K562 (cell line): Measurements from ENCODE around the gene FETUB. TPM values are rescaled to one million over a fixed set of nuclear protein-coding genes. Genes with fewer than 3 reads are reported as not detected.

ENCODE experiments used
- ATAC-seq: fragments of 200-7000 bp; cut with Tn5 transposase; 3 replicates; pipeline ENCODE4 v1.9.1; 2020; ENCODE audit warnings: moderate library complexity
- BruUV-seq: library from RNA; stranded (reverse); fragments of 400-500 nt; replicated peaks from 2 replicates; lab custom pipeline; 2021; lab: Mats Ljungman, UMichigan
- CTCF ChIA-PET: fragments of 300-600 bp; formaldehyde crosslinking; extraction: SDS; loops from one replicate; lab custom pipeline; 2021; ENCODE audit warnings: low intra/inter-chr PET ratio; lab: Yijun Ruan, JAX
- POLR2A ChIA-PET: fragments of 300-600, 350-650 bp; sonication (Branson Sonifier 250); formaldehyde crosslinking; extraction: SDS; loops from one replicate; lab custom pipeline; 2021; ENCODE audit warnings: antibody characterized with exemption, inconsistent platforms; lab: Yijun Ruan, JAX
- DNase-seq, 4 experiments: peaks; one replicate each; pipeline versions ENCODE4 v3.0.0 to v3.0.0-alpha.2; 2011 to 2018; ENCODE audit warnings: low spot score in 3 of 4, mixed read lengths in 3 of 4; ENCODE audit errors: extremely low read depth in 1 of 4
- FAIRE-seq: peaks from 2 replicates; lab custom pipeline; 2011; peaks lifted over from hg19 to GRCh38; lab: Jason Lieb, UNC
- H2AFZ ChIP-seq: 2 replicates; pipeline ENCODE4 v1.6.0; 2011; ENCODE audit warnings: low read depth, low read length, control low read depth, inconsistent platforms
- H3K27ac ChIP-seq: fragments of 200-600 bp; 3 replicates; pipeline ENCODE4 v1.8.0; 2011; ENCODE audit warnings: low read depth, mild to moderate bottlenecking, control low read depth, inconsistent platforms, low read length, moderate library complexity, mixed read lengths; ENCODE audit errors: extremely low read depth
- H3K27me3 ChIP-seq, 2 experiments: fragments of 300-600 bp in 1 of 2; 2 replicates in 1 of 2; 3 replicates in 1 of 2; pipeline versions ENCODE4 v1.6.0 to v1.8.0; 2011; ENCODE audit warnings: inconsistent platforms in 2 of 2, low read length in 2 of 2, mild to moderate bottlenecking in 1 of 2, mixed read lengths in 1 of 2, moderate library complexity in 1 of 2; ENCODE audit not compliant: control insufficient read depth in 2 of 2, insufficient read depth in 2 of 2
- H3K36me3 ChIP-seq: fragments of 300-600 bp; 3 replicates; pipeline ENCODE4 v1.8.0; 2011; ENCODE audit warnings: mild to moderate bottlenecking, low read length, inconsistent platforms; ENCODE audit not compliant: control insufficient read depth, insufficient read depth
- H3K4me1 ChIP-seq, 2 experiments: fragments of 200-600 bp in 1 of 2; replicated peaks in 1 of 2; 2 replicates in 1 of 2; 3 replicates in 1 of 2; pipeline versions ENCODE4 v1.5.1 to v1.8.0; 2011; ENCODE audit warnings: inconsistent platforms in 2 of 2, low read length in 2 of 2, mild to moderate bottlenecking in 1 of 2, mixed read lengths in 1 of 2, moderate library complexity in 1 of 2; ENCODE audit not compliant: control insufficient read depth in 2 of 2, insufficient read depth in 2 of 2
- H3K4me2 ChIP-seq: 2 replicates; pipeline ENCODE4 v1.6.1; 2011; ENCODE audit warnings: low read length, control low read depth, inconsistent platforms, mixed read lengths; ENCODE audit not compliant: insufficient read depth
- H3K4me3 ChIP-seq: fragments of 200-600 bp; sonication (generic), shearing (Covaris generic); 2 replicates; pipeline ENCODE4 v1.5.1; 2016; ENCODE audit warnings: control low read depth, inconsistent platforms
- H3K79me2 ChIP-seq: fragments of 200-600 bp; 3 replicates; pipeline ENCODE4 v1.8.0; 2011; ENCODE audit warnings: low read length, inconsistent platforms; ENCODE audit not compliant: control insufficient read depth, insufficient read depth
- H3K9ac ChIP-seq, 2 experiments: 2 replicates each; pipeline versions ENCODE4 v1.6.0 to v1.6.1; 2011; ENCODE audit warnings: low read depth in 2 of 2, low read length in 2 of 2, control low read depth in 1 of 2, inconsistent platforms in 1 of 2, mild to moderate bottlenecking in 1 of 2, mixed read lengths in 1 of 2; ENCODE audit not compliant: insufficient read depth in 1 of 2
- H3K9me1 ChIP-seq: one replicate; pipeline ENCODE4 v1.6.0; 2011; ENCODE audit warnings: inconsistent platforms, mild to moderate bottlenecking, low read length, moderate library complexity; ENCODE audit not compliant: control insufficient read depth, insufficient read depth
- H3K9me3 ChIP-seq: replicated peaks from 2 replicates; pipeline ENCODE4 v1.5.1; 2011; ENCODE audit warnings: low read depth, low read length, inconsistent platforms; ENCODE audit not compliant: control insufficient read depth, insufficient read depth
- H4K20me1 ChIP-seq: replicated peaks from 2 replicates; pipeline ENCODE4 v1.6.1; 2011; ENCODE audit warnings: low read length, inconsistent platforms, mixed read lengths; ENCODE audit not compliant: control insufficient read depth, insufficient read depth
- CLOCK ChIP-seq: fragments of 250-450 bp; sonication (Bioruptor Pico); IDR thresholded peaks from 2 replicates; pipeline ENCODE4 v1.4.0; 2020; ENCODE audit warnings: mild to moderate bottlenecking, moderate library complexity, borderline replicate concordance
- SREBF2 ChIP-seq: sonication (generic); formaldehyde crosslinking; IDR thresholded peaks from 2 replicates; pipeline ENCODE4 v1.4.0; 2020; ENCODE audit warnings: mild to moderate bottlenecking, missing genetic modification reagents
- WGBS: fragments of 100-300 bp; shearing (Covaris generic); methylation state at CpG from one replicate; pipeline ENCODE4 v1.1.6; 2016; ENCODE audit warnings: low coverage, mixed read lengths; ENCODE audit not compliant: insufficient coverage; ENCODE audit errors: missing lambda C conversion rate; 5-methylcytosine and 5-hydroxymethylcytosine counted together
- in situ Hi-C: fragments of 300-500 bp; cut with MboI; formaldehyde crosslinking; loops from 4 replicates; pipeline ENCODE4 v1.15.0; 2018; ENCODE audit warnings: inconsistent platforms, mixed read lengths
- intact Hi-C: fragments of 100-400 bp; cut with micrococcal nuclease; formaldehyde crosslinking; loops from 2 replicates; pipeline ENCODE4 v1.14.2; 2022
- polyA plus RNA-seq, 8 experiments: library from polyadenylated mRNA; depleted of rRNA in 4 of 8; stranded (reverse) in 5 of 8; unstranded in 3 of 8; fragments of >200 nt; fragmentation: Nextera tagmentation in 2 of 8; fragmentation: Illumina TruSeq in 1 of 8; extraction: Ambion mirVana in 2 of 8; extraction: Trizol in 1 of 8; gene quantifications; 2 replicates each; pipeline versions ENCODE4 v1.2.1 to v1.2.3, GENCODE V29; 2011 to 2014; ENCODE audit warnings: inconsistent platforms in 1 of 8, missing spikeins in 1 of 8
- total RNA-seq, 7 experiments: library from RNA; depleted of rRNA in 6 of 7; stranded (reverse); fragments of >200 nt in 6 of 7; fragmentation: Illumina TruSeq in 2 of 7; extraction: Trizol in 2 of 7; gene quantifications; 2 replicates each; pipeline versions ENCODE4 v1.2.1 to v1.2.3, GENCODE V29; 2011 to 2021; ENCODE audit warnings: low replicate concordance in 1 of 7
- TF ChIP-seq, protein P1 (sequence below): fragments of 150-350 bp; conservative IDR thresholded peaks from 2 replicates; pipeline ENCODE4 v1.6.1; 2014; ENCODE audit warnings: low read length

The FETUB gene
- total and polyA plus RNA-seq, 9 of the 15 experiments (the other 6 are each of a cell fraction or from before 2014, with no cell fraction given) = not detected

DNA sequence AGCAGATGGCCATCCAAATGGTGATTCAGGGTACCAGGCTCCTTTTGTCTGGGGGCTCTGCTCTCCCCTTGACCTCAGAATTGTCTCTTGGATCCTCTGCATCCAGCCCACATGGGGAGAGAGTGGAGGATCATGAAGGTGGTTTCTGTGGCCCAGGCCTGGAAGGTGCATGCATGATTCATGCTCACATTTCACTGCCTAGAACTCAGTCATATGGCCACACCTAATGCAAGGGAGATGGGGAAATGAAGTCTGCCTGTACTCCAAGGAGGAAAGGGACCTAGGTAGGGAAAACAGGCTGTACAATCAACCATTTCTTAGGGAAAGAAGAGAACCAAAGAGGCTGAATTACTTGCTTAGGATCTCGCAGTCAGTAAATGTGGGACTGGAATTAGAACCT lies 40.7 kb downstream of the FETUB start (continued):
- no peak for TF ChIP-seq CLOCK (CRISPR knock-in tag)
- TF ChIP-seq, protein P1, sequence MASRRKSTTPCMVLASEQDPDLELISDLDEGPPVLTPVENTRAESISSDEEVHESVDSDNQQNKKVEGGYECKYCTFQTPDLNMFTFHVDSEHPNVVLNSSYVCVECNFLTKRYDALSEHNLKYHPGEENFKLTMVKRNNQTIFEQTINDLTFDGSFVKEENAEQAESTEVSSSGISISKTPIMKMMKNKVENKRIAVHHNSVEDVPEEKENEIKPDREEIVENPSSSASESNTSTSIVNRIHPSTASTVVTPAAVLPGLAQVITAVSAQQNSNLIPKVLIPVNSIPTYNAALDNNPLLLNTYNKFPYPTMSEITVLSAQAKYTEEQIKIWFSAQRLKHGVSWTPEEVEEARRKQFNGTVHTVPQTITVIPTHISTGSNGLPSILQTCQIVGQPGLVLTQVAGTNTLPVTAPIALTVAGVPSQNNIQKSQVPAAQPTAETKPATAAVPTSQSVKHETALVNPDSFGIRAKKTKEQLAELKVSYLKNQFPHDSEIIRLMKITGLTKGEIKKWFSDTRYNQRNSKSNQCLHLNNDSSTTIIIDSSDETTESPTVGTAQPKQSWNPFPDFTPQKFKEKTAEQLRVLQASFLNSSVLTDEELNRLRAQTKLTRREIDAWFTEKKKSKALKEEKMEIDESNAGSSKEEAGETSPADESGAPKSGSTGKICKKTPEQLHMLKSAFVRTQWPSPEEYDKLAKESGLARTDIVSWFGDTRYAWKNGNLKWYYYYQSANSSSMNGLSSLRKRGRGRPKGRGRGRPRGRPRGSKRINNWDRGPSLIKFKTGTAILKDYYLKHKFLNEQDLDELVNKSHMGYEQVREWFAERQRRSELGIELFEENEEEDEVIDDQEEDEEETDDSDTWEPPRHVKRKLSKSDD = no peak
- no peak for TF ChIP-seq SREBF2 (CRISPR knock-in tag)

- H3K9ac ChIP-seq = no peak overlapping the region
- H3K9me1 ChIP-seq = no peaks in the 10 kb centered on the region
- H3K27me3 ChIP-seq = peaks cover 5 to 28% of the 10 kb centered on the region in 2 experiments; a peak in 4 of 5 replicates
- DNase-seq (no peak), ATAC-seq (no peak), FAIRE-seq (no peak)
- H3K4me2 ChIP-seq = no peak overlapping the region
- H3K79me2 ChIP-seq = no peaks in the 10 kb centered on the region
- ChIA-PET POLR2A (no interaction called here), CTCF (no interaction called here)
- no peaks in the 10 kb centered on the region for H3K36me3 ChIP-seq
- WGBS = 0% methylated on average over 3 of the region's 3 CpGs
- H3K9me3 ChIP-seq = peaks cover 3% of the 10 kb centered on the region; the same call in 1 of the 2 replicates
- no TSS peak for BruUV-seq
- no peak overlapping the region for H3K27ac ChIP-seq
- H3K4me1 ChIP-seq = no peaks in the 10 kb centered on the region; a peak in 1 of 5 replicates
- intact Hi-C loops = no loop called here
- H4K20me1 ChIP-seq = no peaks in the 10 kb centered on the region
- no peak overlapping the region for H2AFZ ChIP-seq
- in situ Hi-C loops = no loop called here
- no peak overlapping the region for H3K4me3 ChIP-seq
Measured at GRCh38 chr3:186682812-186683211, 42.6 kb downstream of the FETUB start.
